ENCODE results near the gene TRIM15.
"Not testable (repeated sequence)": the region's sequence is repeated elsewhere in the genome, so short reads cannot be mapped to it uniquely, and the experiment has no call there.

Gene TRIM15

DNA sequence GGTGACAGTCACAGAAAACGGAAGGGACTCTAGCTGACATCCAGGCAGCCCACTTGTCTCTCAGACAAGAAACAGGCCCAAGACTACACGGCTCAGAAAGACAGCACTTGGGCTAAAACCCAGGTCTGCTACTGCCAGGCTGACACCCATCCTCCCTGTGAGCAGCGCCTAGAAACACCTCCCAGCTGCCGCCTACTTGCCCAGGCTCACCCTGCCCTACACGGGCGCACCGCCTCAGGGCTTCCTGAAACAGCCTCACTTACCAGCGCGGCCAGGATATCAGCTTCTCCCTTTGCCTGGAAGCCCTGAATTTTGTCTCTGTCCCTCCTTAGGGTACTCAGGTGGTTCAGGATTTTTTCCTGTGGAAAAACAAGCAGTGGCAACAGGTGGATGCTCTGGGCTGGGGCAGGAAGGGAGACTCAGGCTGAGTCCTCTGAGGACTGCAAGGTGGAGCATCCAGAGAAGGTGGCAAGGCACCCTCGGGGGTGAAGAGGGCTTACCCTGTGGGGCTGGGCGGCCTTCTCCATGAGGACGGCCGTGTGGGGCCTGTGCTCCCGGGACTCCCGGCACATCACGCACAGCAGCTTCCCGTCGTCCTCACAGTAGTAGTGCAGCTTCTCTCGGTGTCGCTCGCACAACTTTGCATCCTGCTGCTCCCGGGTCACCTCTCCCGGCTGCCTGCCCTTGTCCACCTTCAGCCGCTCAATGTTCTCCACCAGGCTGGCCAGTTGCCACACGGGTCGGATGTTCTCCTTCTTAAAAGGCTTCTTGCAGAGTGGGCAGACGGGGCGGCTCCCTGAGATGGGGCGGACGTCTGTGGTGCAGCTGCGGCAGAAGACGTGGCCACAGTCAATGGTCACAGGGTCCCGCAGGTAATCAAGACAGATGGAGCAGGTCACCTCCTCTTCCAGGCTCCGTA lies 35.1 kb downstream of the TRIM15 start:
- DNase-seq (ENCODE audit: low read depth), result no peak

DNA sequence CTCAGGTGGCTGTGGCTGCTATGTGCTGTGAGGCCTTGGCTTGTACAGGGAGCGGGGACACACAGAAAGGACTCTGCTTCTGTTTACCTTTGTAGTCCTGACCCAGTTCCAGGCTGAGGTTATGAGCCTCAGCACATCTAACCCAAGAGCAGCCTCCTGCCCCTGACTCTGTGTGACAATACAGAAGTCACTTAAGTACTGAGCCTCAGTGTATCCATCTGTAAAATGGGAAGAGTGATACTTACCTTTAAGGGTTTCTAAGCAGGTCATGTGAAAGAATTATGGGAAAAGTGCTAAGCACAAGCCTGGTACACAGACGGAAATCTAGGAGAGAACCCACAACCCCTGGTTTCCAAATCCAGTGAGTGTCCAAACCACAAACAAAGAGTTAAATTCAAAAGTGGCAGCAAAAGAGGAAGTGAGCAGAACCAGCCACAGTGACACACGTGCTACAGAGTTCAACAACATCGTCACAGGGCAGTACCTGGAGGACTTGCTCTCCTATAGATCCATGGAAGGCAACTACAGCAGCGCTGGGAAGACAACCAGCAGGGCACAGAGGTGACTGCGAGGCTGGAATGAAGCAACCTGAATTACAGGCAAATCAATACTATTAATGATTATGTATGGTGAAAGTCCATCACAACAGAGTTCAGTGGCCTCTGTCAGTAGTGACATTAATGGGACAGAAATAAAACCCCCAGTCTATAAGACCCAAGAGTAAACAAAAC lies 37.4 kb downstream of the TRIM15 start:
- DNase-seq (ENCODE audit: low read depth), result no peak

DNA sequence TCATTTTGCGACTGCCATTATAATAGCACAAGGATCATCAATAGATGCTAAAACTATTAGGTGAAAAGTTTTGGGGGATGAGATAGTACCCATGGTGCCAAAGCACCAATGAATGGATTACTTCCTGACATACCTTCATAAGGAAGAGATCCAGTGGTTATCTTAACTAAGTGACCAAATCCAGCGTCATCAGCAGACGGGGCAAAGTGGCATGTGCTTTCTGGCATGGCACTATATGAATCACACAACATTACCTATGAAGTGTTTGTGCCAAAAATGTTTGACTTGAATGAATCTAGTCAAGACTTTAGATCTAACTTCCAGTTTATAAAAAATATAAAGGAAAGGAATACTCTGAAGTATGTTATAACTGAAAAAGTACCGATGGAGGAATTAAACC lies 39.0 kb downstream of the TRIM15 start:
- DNase-seq (ENCODE audit: low read depth), result no peak

DNA sequence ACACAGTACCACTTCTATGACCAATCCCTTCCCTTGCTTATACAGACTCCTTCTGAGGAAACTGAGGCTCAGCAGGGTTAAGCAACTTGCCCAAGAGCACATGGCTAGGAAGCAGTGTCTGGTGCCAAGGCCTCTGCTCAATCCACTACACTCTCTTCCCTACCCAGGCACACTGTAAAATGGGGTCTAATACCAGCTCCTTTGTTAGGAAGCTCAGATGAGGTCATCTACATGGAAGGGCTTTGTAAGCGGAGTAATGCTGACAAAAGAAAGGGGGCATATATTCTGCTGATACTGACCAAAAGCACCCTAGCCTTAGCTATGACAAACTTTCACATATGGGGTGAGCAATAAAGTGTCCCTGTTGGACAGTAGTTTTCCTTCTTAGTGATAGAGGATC lies 40.8 kb downstream of the TRIM15 start:
- DNase-seq (ENCODE audit: low read depth), result no peak

DNA sequence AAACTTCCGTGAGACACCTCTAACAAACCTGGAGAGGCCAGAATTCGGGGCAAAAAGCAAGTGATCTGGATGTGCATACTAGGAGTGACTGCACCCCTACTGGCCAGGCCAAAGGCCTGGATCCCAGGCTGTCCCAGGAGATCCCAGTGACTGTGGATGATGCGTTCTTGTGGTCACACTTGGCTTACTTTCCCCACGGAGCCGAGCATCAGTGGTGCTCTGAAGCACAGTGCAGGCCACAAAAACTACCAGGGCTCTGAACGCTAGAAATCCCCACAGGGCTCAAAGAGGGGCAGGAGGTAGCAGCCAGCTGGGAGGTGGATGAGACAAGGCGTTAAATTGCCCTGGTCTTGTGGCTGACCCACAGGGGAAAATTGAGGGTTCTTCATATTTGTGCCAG lies 42.8 kb downstream of the TRIM15 start:
- DNase-seq (ENCODE audit: low read depth), result no peak

DNA sequence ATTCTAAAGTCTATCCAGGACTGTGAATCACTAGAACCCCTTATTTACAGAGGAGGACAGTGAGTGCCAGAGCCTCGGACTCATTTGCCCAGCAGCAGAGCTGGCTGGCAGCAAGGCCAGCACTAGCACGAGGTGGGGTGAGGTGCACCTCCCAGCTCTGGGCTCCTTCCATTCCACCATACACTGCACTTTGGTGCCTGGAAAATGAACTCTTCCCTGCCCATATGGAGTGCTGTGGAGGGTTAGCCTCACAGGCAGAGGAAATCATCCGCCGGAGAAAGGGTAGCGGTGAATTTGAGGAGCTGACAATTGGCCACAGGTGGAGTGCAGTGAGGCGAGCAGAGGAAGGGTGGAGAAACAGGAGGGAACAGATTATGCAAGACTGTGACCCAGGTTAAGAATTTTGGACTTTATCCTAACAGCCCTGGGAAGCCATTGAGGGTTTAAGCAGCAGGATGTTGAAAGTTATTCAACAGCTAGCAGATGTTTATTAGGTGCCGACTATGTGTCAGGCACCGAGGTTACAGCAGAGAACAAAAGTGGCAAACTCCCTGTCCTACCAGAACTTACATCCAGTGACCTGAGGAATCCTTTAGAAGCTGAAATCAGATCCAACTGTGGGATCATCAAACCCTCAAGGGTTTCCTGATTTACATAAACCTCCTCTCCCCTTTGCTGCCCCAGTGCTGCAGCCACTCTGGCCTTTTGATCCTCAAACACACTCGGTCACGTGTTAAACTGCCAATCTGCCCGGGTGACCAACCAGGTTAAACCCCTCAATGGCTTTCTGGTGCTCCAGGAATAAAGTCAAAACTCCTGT lies 43.7 kb downstream of the TRIM15 start:
- no peak for DNase-seq (ENCODE audit: low read depth)

DNA sequence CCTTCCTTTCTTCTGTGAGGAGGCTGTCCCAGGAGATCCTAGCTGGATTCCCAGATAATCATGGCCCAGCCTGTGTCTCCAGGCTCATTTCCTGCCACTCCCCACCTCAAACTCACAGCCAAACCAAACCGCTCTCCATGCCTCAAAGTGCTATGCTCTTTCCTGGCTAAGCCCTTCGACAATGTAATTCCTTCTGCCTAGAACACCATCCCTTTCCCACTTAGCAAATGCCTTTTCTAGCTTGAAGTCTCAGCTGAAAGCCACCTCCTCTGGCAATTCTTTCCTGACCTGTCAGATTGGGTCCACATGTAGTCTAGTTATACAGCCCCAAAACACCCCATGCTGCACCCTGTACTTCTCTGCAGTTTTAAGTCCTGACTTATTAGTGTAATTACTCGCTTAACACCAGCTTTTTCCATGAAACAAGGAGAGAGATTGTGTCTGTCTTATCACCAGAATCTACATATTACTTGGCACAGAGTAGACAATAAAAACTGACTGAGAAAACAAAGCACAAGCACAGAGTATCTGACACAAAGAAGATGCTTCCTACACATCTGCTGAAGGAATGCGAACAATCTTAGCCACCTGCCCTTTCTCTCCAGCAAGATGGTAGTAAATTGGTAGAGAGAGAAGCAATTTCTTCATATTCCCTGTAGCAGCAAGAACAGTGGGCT lies 44.4 kb downstream of the TRIM15 start:
- no peak for DNase-seq (ENCODE audit: low read depth)

DNA sequence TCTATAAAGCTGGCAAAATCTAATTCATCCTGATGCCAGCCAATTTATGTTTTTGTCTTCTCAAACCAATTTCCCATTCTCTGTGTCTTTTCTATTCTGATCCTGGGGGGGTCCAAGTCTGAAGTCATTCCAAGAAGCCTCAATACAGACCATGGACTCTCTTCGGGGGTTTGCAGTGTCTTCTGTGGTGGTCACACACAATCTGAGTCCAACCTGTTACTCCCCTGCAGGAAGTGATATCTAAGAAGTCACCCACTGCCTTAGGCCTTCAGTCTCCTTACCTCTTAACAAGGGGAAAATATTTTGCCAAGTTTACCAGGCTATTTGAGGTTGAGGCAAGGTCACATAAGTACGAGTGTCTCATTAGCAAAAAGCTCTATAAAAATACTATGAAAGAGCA lies 48.0 kb downstream of the TRIM15 start:
- no peak for DNase-seq (ENCODE audit: low read depth)

DNA sequence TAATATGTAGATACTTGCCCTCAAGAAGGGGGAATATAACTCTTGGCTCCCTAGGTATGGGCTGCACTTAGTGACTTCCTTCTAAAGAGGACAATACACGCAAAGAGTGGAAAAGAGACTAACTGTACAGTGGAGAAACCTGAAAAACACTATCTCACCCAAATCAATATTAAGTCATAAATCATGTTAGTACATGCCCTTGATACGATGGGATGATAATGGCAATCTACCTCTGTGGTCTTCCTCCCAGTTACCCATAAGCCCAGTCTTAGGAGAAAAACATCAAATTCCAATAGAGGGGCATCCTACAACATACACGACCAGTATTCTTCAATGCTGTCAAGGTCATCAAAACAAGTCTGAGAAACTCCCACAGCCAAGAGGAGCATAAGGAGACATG lies 48.6 kb downstream of the TRIM15 start:
- DNase-seq (ENCODE audit: low read depth), result no peak

DNA sequence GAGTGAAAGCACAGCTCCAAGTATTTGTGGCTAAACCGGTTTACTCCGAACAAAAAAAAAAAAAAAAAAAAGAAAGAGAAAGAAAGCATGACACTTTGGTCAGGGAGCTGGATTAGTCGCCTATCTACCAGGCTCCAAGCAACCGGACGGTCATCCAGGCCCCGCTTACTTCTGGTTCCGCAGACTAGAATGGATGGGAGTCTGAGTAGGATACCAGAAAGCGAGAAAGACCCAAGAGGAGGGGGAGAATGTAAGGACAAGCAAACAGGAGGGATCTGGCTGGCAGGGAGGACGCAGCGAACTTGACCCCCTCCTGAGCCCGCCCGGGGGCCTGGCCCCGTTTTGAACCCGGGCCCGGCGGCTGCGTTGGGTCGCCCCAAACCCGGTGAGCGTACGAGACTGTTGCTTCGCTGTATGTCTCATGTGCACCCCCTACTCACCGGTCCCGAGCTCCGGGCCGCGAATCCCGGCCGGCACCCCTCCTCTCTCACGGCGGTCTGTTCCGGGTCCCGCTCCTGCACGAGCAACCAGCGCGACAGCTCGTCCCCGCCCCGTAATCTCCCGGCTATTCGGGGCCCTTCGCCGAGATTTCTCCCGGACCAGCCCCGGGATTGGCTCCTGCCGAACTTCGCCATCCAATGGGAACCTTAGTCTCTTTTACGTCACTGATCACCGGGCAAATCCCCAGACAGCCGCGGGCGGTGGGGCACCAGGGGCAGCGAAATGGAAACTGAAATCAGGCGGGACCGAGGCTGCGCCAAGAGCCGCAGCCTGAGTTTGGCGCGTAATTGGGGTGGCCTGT lies 49.7 kb downstream of the TRIM15 start, which contains the start of gene TRIM26:
TSS of gene TRIM26 (minus strand) at position 542 of the 802 bp plus-strand sequence. CDS start 14,303 bp downstream, outside the sequence.
- DNase-seq (ENCODE audit: low read depth), result peak; percentile 94

DNA sequence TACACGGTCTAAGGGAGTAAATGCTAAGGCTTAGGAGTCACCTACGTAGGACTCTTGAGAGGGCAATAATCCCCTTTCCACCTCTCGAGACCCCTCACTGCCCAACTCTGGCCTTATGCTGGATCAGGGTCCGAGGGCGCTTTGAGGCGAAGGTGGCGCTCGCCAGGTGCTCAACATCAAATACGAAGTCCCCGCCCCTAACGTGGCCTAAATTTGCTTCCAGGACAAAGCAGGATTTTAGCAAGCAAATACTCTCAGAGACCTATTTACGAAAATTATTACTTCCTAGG lies 50.3 kb downstream of the TRIM15 start:
- DNase-seq (ENCODE audit: low read depth), result no peak

DNA sequence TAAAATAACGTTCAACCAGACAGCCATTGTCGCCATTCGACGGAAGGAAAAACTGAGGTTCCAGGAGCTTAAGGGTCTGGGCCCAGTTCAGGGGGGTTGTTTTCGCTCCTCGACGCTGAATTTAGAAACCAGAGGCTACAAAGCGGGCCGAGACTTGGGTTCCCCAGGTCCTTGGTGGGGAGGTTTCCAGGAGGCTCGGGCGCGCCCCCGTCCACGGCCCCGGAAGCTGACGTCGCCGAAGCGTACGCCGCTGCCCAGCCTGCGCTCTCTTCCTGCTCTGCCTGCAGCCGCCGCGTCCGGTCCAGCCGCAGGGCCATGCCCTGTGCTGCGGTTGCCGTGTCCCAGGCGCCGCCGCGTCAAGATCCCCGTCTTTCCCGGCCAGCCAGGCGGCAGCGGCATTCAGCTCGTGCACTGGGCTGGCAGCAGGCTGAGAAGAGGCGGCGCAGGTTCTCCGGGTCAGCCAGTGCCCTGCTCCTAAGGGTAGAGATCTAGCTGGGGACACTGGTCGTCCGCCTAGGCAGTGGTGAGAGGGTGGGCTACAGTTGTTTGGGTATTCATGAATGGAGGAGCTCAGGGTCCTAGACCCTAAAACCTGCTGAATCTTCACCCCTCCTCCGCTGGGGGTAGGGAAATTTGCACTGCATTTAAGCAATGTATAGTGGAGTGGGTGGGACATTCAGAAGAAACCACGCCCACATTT lies 50.8 kb downstream of the TRIM15 start:
- peak; percentile 44 for DNase-seq (ENCODE audit: low read depth)

DNA sequence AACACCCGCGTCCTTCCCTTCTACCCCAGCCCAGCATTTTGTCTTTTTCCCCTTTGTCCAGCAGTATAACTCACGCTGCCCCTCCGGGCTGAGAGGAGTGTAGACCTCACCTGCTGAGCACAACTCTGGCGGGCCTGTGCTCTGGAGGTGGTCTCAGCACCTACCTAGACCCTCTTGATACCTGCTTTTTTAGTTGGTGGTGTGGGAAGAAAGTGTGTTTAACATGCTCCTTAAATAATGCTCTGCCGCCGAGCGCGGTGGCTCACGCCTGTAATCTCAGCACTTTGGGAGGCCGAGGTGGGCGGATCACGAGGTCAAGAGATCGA lies 51.3 kb downstream of the TRIM15 start:
- DNase-seq (ENCODE audit: low read depth), result no peak

DNA sequence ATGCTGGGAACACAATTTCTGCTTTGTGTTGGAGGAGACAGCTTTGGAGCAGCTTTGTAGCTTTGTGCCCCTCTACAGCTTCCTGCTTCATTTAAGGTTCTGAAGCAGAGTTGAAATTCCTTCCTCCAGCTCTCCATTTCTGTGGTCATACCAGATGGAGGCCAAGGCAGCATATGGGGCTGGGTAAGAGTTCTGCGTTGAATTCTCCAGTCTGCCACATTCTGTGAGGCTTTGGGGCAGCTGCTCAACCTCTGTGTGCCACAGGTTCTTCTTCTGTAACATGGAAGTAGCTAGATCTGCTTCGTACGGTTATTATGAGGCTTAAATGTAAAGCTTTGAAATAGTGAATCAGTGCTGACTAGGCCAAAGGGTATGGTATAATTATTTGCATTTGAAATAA lies 52.8 kb downstream of the TRIM15 start:
- no peak for DNase-seq (ENCODE audit: low read depth)

DNA sequence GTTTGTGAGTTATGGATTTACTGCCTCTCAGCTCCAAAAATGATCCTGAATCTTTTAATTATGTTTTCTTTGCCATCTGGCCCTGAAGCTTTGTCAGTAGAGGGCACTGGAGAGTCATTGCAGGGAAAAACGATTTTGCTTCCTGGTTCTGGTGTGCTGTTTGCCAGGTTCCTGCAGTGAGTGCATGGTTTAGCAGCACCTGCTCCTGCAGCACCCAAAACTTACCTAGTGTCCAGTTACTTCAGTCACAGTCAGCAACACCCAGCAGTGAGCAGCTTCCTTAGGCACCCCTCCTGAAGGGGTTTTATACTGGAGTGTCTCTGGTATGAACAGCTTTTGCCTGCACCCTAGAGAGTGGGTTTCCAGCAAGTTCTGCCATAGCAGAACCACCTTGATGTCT lies 55.9 kb downstream of the TRIM15 start:
- no peak for DNase-seq (ENCODE audit: low read depth)

DNA sequence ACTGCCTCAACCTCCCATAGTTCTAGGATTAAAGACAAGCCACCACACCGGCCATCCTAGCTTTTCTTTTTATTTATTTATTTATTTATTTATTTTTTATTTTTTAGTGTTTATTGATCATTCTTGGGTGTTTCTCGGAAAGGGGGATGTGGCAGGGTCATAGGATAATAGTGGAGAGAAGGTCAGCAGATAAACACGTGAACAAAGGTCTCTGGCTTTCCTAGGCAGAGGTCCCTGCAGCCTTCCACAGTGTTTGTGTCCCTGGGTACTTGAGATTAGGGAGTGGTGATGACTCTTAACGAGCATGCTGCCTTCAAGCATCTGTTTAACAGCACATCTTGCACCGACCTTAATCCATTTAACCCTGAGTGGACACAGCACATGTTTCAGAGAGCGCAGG lies 58.0 kb downstream of the TRIM15 start:
- not testable (repeated sequence) for DNase-seq (ENCODE audit: low read depth)

DNA sequence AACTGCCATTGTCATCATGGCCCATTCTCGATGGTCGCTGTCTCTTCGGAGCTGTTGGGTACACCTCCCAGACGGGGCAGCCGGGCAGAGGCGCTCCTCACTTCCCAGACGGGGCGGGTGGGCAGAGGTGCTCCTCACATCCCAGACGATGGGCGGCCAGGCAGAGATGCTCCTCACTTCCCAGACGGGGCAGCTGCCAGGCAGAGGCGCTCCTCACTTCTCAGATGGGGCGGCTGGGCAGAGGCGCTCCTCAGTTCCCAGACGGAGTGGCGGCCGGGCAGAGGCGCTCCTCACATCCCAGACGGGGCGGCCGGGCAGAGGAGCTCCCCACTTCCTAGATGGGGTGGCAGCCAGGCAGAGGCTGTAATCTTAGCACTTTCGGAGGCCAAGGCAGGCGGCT lies 58.6 kb downstream of the TRIM15 start:
- not testable (repeated sequence) for DNase-seq (ENCODE audit: low read depth)
